Astrocyte (in vitro differentiated cells and primary cell): ENCODE results near the gene ASPSCR1. TPM values are rescaled to one million over a fixed set of nuclear protein-coding genes. Genes with fewer than 3 reads are reported as not detected.
A peak's percentile ranks its signal among the peaks of the same experiment; 100 is the strongest.

ENCODE experiments used
- DNase-seq: peaks from one replicate; pipeline ENCODE4 v3.0.0-alpha.2; 2010; ENCODE audit warnings: low read depth
- FAIRE-seq: peaks from 2 replicates; lab custom pipeline; 2011; peaks lifted over from hg19 to GRCh38; lab: Jason Lieb, UNC
- H2AFZ ChIP-seq: 2 replicates; pipeline ENCODE4 v1.6.0; 2012; ENCODE audit warnings: low read depth, low read length, inconsistent platforms
- H3K27ac ChIP-seq: 2 replicates; pipeline ENCODE4 v1.5.1; 2011; ENCODE audit warnings: low read depth, low read length, inconsistent platforms
- H3K27me3 ChIP-seq: 2 replicates; pipeline ENCODE4 v1.6.0; 2011; ENCODE audit warnings: low read length, inconsistent platforms; ENCODE audit not compliant: insufficient read depth
- H3K36me3 ChIP-seq: 2 replicates; pipeline ENCODE4 v1.5.1; 2011; ENCODE audit warnings: low read length, inconsistent platforms; ENCODE audit not compliant: insufficient read depth
- H3K4me1 ChIP-seq: 2 replicates; pipeline ENCODE4 v1.5.1; 2011; ENCODE audit warnings: low read length, inconsistent platforms; ENCODE audit not compliant: insufficient read depth
- H3K4me2 ChIP-seq: 2 replicates; pipeline ENCODE4 v1.6.0; 2012; ENCODE audit warnings: low read length, inconsistent platforms
- H3K4me3 ChIP-seq: 2 replicates; pipeline ENCODE4 v1.5.1; 2011; ENCODE audit warnings: low read depth, mild to moderate bottlenecking, low read length, inconsistent platforms; ENCODE audit not compliant: insufficient read depth
- H3K79me2 ChIP-seq: 2 replicates; pipeline ENCODE4 v1.6.0; 2012; ENCODE audit warnings: mild to moderate bottlenecking, low read length, inconsistent platforms; ENCODE audit not compliant: insufficient read depth
- H3K9ac ChIP-seq: 2 replicates; pipeline ENCODE4 v1.6.0; 2012; ENCODE audit warnings: mild to moderate bottlenecking, low read length, inconsistent platforms
- H3K9me3 ChIP-seq: 2 replicates; pipeline ENCODE4 v1.5.1; 2012; ENCODE audit warnings: low read depth, mild to moderate bottlenecking, low read length, inconsistent platforms; ENCODE audit not compliant: insufficient read depth
- H4K20me1 ChIP-seq: 2 replicates; pipeline ENCODE4 v1.6.0; 2012; ENCODE audit warnings: low read length, inconsistent platforms; ENCODE audit not compliant: insufficient read depth
- H3K27ac Mint-ChIP-seq: one replicate; pipeline ENCODE4 v1.8.0; 2021; ENCODE audit warnings: mild to moderate bottlenecking, mixed read lengths; ENCODE audit not compliant: unreplicated experiment
- H3K27me3 Mint-ChIP-seq: one replicate; pipeline ENCODE4 v1.8.0; 2021; ENCODE audit warnings: low read depth, mixed read lengths; ENCODE audit not compliant: unreplicated experiment
- H3K36me3 Mint-ChIP-seq: one replicate; pipeline ENCODE4 v1.8.0; 2021; ENCODE audit warnings: low read depth, mixed read lengths; ENCODE audit not compliant: unreplicated experiment
- H3K4me1 Mint-ChIP-seq: one replicate; pipeline ENCODE4 v1.8.0; 2021; ENCODE audit warnings: low read depth, mixed read lengths; ENCODE audit not compliant: unreplicated experiment
- H3K4me3 Mint-ChIP-seq: one replicate; pipeline ENCODE4 v1.8.0; 2021; ENCODE audit warnings: mild to moderate bottlenecking, moderate library complexity, mixed read lengths; ENCODE audit not compliant: unreplicated experiment
- H3K9me3 Mint-ChIP-seq: one replicate; pipeline ENCODE4 v1.8.0; 2021; ENCODE audit warnings: mild to moderate bottlenecking, mixed read lengths; ENCODE audit not compliant: unreplicated experiment
- EZH2 ChIP-seq: IDR thresholded peaks from 2 replicates; pipeline ENCODE4 v1.6.1; 2012; ENCODE audit warnings: mild to moderate bottlenecking, low read length, inconsistent platforms; ENCODE audit not compliant: insufficient read depth
- total RNA-seq: library from RNA; stranded (reverse); gene quantifications from 2 replicates; pipeline ENCODE4 v1.2.1, GENCODE V29; 2021
- TF ChIP-seq, protein P1 (sequence below): IDR thresholded peaks from 2 replicates; pipeline ENCODE4 v1.5.1; 2011; ENCODE audit warnings: low read depth, mild to moderate bottlenecking, inconsistent platforms, low read length, moderate library complexity; ENCODE audit not compliant: insufficient read depth

ASPSCR1 gene
- total RNA-seq, 1 donor from 2014 or later, result 25.5 TPM

GRCh38 chr17:81992306-81993102 is 15.1 kb downstream of the ASPSCR1 start:
- DNase-seq, result no peak
- Mint-ChIP-seq H3K36me3 (peaks cover 13% of the 10 kb centered on the region), H3K4me1 (no peaks in the 10 kb centered on the region), H3K9me3 (peaks cover 5% of the 10 kb centered on the region), H3K4me3 (no peak overlapping the region), H3K27ac (no peak overlapping the region), H3K27me3 (no peaks in the 10 kb centered on the region)
- no peak for TF ChIP-seq EZH2
- TF ChIP-seq, protein P1, sequence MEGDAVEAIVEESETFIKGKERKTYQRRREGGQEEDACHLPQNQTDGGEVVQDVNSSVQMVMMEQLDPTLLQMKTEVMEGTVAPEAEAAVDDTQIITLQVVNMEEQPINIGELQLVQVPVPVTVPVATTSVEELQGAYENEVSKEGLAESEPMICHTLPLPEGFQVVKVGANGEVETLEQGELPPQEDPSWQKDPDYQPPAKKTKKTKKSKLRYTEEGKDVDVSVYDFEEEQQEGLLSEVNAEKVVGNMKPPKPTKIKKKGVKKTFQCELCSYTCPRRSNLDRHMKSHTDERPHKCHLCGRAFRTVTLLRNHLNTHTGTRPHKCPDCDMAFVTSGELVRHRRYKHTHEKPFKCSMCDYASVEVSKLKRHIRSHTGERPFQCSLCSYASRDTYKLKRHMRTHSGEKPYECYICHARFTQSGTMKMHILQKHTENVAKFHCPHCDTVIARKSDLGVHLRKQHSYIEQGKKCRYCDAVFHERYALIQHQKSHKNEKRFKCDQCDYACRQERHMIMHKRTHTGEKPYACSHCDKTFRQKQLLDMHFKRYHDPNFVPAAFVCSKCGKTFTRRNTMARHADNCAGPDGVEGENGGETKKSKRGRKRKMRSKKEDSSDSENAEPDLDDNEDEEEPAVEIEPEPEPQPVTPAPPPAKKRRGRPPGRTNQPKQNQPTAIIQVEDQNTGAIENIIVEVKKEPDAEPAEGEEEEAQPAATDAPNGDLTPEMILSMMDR, result no peak
- H3K4me3 ChIP-seq, result no peak overlapping the region
- H2AFZ ChIP-seq, result no peak overlapping the region
- FAIRE-seq, result no peak
- H3K9me3 ChIP-seq, result no peaks in the 10 kb centered on the region
- H3K27me3 ChIP-seq, result no peaks in the 10 kb centered on the region
- peaks cover 6% of the 10 kb centered on the region for H3K79me2 ChIP-seq
- H3K4me2 ChIP-seq, result peak overlapping the region; percentile 72
- no peak overlapping the region for H3K9ac ChIP-seq
- no peak overlapping the region for H3K27ac ChIP-seq
- H3K4me1 ChIP-seq, result peaks cover 10% of the 10 kb centered on the region
- H4K20me1 ChIP-seq, result peaks cover 55% of the 10 kb centered on the region
- no peaks in the 10 kb centered on the region for H3K36me3 ChIP-seq

- no peaks in the 10 kb centered on the region for H3K36me3 ChIP-seq
- no peaks in the 10 kb centered on the region for H3K4me1 Mint-ChIP-seq
- DNase-seq (no peak), FAIRE-seq (no peak)
- H3K27me3 ChIP-seq, result no peaks in the 10 kb centered on the region
- H3K27ac ChIP-seq, result no peak overlapping the region
- H3K9ac ChIP-seq, result no peak overlapping the region
- peaks cover 58% of the 10 kb centered on the region for H4K20me1 ChIP-seq
- H3K4me3 ChIP-seq, result no peak overlapping the region
- H3K27me3 Mint-ChIP-seq, result no peaks in the 10 kb centered on the region
- H3K4me2 ChIP-seq, result no peak overlapping the region
- no peak overlapping the region for H3K4me3 Mint-ChIP-seq
- no peak overlapping the region for H2AFZ ChIP-seq
- H3K79me2 ChIP-seq, result peaks cover 6% of the 10 kb centered on the region
- no peaks in the 10 kb centered on the region for H3K9me3 ChIP-seq
- peaks cover 5% of the 10 kb centered on the region for H3K9me3 Mint-ChIP-seq
- H3K36me3 Mint-ChIP-seq, result peaks cover 12% of the 10 kb centered on the region
- no peak overlapping the region for H3K27ac Mint-ChIP-seq
- TF ChIP-seq, protein P1, result no peak
- H3K4me1 ChIP-seq, result peaks cover 10% of the 10 kb centered on the region
Observed at GRCh38 chr17:81993729-81994592, 16.5 kb downstream of the ASPSCR1 start.
